Pulmonary artery endothelial cell (primary cell): ENCODE results near the gene TEX28. TPM values are rescaled to one million over a fixed set of nuclear protein-coding genes. Genes with fewer than 3 reads are reported as not detected.
"Not testable (repeated sequence)": the region's sequence is repeated elsewhere in the genome, so short reads cannot be mapped to it uniquely, and the experiment has no call there.

Experiments used
- DNase-seq: peaks from one replicate; pipeline ENCODE4 v3.0.0-alpha.2; 2011; ENCODE audit warnings: low read depth, low spot score
- total RNA-seq: library from RNA; depleted of rRNA; stranded (reverse); fragments of >200 nt; gene quantifications from 2 replicates; pipeline ENCODE4 v1.2.3, GENCODE V29; 2014

Gene TEX28
- total RNA-seq, 1 donor from 2014 or later: not detected

DNA sequence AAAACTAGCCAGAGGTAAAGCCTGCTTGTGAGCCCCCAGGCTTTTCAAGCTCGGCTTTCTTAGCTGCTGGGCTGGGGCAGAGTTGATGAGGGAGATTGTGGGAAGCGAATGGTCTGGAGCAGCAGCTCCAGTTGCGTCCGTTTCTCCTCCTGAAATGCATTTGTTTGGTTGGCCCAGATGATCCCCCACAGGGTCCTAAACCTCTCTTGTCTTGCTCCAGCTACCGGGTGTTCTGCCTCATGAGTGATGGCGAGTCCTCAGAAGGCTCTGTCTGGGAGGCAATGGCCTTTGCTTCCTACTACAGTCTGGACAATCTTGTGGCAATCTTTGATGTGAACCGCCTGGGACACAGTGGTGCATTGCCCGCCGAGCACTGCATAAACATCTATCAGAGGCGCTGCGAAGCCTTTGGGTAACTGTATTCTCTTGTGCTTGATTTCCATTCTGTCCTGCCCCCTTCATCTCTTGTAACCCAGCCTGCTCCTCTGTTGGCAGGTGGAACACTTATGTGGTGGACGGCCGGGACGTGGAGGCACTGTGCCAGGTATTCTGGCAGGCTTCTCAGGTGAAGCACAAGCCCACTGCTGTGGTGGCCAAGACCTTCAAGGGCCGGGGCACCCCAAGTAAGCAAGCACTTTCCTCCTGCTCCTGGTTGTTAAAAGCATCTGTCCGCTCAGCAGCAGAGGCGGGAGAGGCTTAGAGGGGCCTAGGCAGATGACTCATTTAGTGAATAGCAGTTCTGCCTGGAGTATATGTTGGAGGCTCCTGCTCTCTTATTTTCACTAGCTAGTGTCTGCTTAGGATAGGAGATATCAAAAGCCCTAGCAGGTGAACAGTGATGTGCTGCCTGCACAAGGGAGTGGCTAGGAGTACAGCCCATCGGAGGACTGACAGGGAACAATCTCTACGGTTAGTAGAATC lies 16.0 kb upstream of the TEX28 start:
- DNase-seq: no peak

DNA sequence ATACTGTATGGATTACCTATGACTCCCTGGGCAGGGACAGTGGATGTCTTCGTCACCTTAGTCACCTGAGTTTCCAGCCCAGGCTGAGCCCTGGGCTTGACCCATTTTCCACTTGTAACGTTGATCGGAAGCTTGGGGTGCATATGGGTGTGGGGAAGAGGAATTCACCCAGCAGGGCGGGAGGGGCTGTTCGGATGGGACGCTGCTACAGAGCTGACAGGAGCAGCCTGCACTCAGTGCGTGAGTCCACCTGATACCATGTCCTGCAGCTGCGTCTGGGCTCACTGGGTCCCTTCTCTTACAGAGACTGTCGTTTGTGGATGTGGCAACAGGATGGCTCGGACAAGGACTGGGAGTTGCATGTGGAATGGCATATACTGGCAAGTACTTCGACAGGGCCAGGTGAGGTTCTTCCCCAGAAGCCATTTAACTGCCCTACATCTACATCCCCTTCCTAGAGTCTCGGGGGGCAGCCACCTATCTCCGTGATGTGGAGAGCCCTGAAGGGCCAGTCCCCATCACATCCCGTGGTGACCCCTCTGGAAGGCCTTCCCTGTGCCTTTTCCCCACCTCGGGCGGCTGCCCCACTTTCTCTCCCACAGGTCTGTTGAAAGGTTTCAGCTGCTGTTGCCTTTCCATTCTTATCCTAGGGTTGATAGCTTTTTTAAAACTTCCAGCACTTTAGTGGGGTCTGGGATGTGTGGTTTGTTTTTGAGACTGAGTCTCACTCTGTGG lies 14.3 kb upstream of the TEX28 start:
- no peak for DNase-seq

DNA sequence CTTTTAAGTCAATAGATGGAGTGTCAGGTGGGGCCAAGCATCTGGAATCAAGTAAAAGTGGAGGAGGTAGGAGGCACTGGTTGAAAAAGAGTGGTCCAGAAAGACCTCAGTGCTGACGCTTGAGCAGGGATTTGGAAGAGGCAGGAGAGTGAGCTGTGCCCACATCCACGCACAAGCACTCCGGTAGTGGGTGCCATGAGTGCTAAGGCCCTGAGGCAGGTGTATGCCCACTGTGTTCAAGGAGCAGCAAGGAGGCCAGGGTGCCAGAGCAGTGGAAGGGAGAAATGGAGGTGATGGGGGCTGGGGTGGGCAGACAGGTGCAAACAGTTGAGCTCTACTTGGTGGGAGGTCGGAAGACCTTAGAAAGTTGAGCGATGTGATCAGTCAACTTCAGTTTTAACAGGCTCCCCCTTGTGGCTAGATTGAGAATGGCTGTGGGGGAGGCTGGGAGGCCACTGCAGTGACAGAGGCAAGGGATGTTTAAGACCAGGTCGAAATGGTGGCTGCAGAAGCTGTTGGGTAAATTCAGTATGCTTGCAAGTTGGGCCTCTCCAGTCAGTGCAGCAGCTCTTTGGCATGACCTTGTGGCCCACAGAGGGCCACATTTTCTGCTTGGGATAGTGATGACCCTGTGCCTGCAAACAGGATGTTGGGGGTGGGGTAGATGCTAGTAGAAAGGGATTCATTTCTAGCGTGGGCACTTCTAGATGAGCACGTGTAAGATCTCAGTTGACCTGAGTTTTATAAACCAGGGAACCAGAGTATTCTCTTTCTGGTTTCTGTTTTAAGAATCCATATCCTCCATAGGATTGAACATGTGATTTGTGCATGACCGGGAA lies 13.4 kb upstream of the TEX28 start:
- DNase-seq: no peak

DNA sequence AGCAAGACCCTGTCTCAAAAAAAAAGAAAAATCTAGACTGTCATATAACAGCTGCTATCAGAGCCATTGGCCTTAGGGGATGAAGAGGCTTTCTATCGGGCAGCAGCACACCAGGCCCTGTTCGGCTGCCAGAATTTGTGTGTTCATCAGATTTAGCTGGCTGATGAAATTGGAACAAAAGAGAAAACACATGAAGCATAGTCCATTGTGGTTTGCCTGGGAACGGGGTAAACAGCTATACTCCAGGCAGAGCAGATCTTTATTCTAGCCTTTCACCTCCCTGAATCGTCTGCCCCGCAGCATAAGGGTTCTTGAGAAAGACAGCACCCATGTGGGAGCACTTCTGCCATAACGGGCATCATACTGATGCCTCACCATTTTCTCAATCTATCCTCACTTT lies 12.3 kb upstream of the TEX28 start:
- no peak for DNase-seq

DNA sequence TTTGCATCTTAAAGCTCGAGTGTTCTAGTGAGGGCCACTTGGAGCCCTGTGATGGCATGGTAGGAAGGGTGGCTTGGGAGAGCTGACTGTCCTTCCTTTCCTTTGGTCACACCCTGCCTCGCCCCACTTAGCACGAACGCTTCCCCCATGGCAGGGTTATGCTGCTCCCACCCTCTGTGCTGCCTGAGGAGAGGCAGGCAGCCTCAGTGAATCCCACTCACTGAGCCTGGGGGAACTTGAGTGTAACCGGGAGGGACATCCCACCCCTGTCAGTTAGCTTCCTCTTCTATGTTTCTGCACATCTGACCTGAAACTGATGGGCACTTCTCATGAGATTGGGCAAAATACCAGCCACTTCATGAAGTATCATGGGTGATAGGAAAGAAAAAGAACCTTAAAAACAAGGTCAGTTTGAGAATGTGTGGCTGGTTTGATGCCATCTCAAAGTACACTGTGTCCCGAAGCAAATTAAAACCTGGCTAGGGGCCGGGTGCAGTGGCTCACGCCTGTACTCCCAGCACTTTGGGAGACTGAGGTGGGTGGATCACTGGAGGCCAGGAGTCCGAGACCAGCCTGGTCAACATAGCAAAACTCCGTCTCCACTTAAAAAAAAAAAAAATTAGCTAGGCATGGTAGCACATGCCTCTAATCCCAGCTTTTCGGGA lies 10.7 kb upstream of the TEX28 start:
- DNase-seq: no peak

DNA sequence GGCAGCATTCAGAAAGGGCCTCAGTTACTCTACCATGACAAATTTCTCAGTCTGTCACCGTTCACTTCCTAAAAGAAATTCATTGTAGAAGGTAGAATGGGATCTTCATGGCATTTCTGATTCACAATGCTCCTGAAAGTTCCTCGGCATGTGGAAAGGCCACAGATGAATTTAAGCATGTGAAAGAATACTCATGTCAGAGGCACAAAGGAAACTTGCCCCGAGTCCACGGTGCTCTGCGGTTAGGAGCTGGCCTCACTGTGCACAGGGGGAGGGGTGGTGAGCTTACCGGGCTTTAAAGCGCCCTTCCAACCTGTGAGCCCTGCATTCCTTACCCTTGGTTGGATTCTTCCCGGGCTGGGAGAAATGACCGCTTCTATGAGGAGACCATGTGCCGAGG lies 9.9 kb upstream of the TEX28 start:
- no peak for DNase-seq

DNA sequence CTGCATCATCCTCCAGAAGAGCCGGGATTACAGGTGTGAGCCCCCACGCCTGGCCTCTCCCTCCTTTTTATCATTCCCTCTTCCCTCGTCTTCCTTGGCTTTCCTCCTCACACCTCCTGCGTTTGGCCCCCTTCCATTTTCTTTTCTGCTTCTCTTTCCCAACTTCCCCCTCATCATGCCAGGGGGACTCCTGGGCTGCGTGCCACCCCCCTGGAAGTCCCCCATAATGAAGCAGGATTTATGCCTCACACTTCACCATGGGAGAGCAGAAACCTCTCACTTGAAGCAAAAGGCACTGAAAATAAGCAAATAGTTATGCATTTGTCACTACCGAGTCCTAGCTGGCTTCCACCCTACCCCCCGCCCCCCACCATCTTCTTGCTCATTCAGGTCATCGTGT lies 8.6 kb upstream of the TEX28 start:
- DNase-seq: no peak

DNA sequence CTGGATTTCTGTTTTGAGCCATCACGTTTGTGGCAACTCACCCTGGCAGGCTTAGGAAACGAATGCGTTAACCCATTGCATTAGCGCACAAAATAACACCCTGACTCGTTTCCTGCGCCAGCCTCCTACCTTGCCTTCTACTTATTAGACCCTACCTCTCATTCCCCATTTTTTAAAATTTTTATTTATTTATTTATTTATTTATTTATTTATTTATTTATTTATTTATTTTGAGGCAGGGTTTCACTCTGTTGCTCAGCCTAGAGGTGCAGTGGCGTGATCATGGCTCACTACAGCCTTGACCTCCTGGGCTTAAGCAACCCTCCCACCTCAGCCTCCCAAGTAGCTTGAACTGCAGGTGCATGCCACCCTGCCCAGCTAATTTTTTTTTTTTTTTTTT lies 8.1 kb upstream of the TEX28 start:
- not testable (repeated sequence) for DNase-seq

DNA sequence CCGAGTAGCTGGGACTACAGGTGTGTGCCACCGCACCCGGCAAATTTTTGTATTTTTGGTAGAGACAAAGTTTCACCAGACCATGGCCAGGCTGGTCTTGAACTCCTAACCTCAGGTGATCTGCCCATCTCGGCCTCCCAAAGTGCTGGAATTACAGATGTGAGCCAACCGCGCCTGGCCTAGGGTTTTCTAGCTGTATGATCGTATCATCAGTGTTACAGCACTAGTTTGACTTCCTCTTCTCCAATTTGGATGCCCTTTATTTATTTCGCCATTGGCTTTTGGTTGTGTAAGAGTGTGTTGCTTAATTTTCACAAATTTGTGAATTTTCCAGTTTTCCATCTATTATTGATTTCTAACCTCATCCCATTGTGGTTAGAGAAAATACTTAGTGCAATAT lies 5.9 kb upstream of the TEX28 start:
- DNase-seq: no peak

DNA sequence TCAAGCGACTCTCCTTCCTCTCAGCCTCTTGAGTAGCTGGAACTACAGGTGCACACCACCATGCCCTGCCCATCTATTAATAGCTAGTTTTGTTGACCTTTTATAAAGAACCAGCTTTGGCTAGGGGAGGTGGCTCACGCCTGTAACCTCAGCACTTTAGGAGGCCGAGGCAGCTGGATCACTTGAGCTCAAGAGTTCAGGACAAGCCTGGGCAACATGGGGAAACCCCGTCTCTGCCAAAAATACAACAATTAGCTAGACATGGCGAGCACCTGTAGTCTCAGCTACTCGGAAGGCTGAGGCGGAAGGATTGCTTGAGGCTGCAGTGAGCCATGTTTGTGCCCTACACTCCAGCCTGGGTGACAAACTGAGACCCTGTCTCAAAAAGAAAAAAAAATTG lies 3.4 kb upstream of the TEX28 start:
- DNase-seq: no peak

DNA sequence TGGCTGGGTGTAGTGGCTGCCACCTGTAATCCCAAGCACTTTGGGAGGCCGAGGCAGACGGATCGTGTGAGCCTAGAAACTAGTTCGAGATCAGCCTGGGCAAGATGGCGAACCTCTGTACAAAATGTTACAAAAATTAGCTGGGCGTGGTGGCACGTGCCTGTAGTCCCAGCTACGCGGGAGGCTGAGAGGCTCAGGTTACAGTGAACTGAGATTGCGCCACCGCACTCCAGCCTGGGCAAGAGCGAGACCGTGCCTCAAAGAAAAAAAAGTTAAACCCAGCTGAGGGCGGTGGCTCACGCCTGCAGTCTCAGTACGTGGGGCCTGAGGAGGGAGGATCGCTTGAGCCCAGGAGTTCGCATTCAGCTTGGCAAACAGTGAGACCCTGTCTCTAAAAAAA lies 1.8 kb upstream of the TEX28 start:
- DNase-seq: no peak

DNA sequence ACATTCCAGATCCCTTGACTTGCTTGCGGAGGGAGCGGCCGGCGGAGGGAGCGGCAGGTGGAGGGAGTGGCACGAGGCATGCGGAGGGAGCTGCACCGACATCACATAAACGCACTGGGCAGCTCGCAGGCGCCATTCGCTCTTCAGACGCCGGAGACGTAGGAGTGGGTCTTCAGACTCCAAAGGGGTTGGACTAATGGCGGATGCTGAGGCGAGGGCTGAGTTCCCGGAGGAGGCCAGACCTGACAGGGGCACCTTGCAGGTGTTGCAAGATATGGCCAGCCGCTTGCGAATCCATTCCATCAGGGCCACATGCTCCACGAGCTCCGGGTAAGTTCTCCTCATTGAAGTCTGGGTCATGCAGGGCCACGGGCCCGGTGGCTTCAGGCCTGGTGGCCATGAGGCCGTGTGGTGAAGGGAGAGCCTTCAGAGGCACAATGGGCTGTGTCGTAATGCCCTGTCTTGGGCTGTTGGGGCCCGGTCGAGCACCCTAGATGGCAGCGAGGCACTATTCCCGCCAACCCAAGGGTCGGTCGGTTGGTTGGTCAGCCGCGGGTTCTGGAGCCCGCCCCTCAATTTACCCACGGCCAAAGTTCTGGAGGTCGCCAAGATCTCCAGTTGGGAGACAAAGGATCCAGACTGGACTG lies 863 bp upstream of the TEX28 start, which contains the start of gene TKTL1:
Gene TKTL1 (plus strand): TSS at position 132 of the 647 bp plus-strand sequence. CDS start 65 bp downstream, at position 197.
- DNase-seq: no peak

DNA sequence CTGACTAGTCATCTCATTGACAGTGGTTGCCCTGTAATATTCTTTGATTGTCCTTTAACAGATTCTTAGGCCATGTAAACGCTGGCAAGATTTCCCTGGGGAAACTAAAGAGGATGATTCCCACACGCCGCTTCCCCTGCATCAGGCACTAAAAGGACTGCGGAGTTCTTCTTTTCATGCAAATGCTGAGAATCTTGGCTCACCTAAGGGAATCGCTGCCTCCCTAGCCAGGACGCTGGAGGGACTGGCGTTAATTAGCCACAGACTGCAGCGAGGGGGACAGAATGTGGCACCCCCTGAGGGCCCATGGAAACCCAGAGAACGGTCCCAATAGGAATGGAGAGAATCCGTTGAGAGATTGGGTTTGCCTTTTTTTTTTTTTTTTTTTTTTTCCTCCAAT lies 8.5 kb downstream of the TEX28 start:
- not testable (repeated sequence) for DNase-seq

DNA sequence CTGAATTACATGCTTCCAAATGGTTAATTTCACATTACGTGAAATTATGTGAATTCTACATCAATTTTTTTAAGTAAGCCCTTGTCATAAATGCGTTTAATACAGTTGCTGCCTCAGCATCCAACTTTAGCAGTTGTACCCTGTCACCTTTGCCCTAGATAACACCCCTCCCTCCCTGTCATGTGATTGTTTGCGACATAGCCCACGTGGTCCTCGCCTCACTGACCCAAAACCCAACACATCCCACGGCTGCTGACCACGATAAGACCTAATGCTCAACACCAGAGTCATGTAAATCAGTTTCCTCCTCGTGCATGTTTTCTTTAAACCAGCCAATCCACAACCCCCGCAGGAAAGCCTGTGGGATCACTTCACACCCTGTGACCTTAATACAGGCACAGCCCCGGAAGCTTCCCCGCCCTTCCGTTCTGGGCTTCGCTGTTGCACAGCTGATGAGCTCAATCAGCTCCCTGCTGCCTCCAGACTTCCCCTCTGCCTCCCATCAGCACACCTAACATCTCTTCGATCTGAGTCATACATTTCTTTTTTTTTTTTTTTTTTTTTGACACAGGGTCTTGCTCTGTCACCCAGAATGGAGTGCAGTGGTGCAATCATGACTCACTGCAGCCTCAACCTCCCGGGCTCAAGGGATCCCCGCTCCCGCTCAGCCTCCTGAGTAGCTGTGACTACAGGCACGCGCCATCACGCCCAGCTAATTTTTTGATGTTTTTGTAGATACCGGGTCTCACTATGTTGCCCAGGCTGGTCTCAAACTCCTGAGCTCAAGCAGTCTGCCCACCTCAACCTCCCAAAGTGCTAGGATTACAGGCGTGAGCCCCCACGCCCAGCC lies 10.2 kb downstream of the TEX28 start:
- not testable (repeated sequence) for DNase-seq

DNA sequence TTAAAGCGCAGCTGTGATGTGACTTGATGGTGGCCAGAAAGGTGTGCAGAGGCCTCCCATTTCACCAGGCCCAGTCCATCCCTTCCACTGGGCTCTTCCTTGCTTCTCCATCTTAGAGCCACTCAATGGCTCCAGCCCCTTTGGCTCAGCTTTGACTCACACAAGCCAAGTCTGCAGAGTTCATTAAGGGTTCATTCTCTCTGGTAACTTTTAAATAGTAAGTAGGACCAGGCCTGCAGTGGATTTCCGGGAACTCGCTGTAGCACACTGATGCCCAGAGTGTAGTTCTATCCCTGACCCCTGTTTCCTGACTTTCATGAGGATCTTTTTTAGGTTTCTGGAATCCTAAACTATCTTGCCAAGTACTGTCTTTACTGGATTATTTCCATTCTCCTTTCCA lies 25.7 kb downstream of the TEX28 start:
- DNase-seq: not testable (repeated sequence)

DNA sequence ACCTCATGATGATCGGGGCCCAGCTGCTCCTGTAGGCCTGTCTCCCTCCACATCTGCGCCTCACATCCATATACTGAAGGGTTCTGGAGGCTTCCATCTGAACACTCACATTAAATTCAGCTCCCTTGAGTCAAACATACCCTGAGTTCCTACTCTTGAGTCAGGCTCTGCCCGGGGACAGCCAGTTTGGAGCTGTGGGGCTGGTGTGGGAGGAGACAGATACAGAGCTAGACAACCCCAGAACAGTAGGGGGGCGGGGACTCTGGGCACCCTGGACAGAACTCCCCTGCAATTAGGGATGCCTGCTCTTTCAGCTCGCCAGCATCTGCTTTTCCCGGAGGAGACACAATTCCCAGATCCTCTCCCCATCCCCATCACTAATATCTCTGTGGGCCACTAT lies 31.9 kb downstream of the TEX28 start:
- DNase-seq: not testable (repeated sequence)

DNA sequence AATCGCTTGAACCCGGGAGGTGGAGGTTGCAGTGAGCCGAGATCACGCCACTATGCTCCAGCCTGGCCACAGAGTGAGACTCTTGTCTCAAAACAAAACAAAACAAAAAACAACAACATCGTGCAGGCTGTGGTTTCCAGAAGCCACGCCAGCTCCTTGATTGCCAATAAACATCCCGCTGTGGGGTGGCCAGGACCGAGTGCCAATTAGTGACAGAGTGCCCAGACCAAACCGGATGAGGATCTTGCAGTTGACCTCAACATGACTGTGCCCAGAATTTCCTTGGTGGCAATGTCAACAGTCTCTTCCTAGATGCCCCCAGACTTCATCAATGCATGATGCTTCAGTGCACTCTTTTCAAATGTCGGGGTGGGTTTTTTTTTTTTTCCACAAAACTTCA lies 36.2 kb downstream of the TEX28 start:
- not testable (repeated sequence) for DNase-seq

DNA sequence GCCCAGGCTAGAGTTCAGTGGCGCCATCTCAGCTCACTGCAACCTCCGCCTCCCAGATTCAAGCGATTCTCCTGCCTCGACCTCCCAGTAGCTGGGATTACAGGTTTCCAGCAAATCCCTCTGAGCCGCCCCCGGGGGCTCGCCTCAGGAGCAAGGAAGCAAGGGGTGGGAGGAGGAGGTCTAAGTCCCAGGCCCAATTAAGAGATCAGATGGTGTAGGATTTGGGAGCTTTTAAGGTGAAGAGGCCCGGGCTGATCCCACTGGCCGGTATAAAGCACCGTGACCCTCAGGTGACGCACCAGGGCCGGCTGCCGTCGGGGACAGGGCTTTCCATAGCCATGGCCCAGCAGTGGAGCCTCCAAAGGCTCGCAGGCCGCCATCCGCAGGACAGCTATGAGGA lies 37.6 kb downstream of the TEX28 start, which contains the start of gene OPN1MW3:
Gene OPN1MW3 (plus strand): TSS at position 301 of the 400 bp plus-strand sequence. CDS start 38 bp downstream, at position 339.
- DNase-seq: not testable (repeated sequence)

DNA sequence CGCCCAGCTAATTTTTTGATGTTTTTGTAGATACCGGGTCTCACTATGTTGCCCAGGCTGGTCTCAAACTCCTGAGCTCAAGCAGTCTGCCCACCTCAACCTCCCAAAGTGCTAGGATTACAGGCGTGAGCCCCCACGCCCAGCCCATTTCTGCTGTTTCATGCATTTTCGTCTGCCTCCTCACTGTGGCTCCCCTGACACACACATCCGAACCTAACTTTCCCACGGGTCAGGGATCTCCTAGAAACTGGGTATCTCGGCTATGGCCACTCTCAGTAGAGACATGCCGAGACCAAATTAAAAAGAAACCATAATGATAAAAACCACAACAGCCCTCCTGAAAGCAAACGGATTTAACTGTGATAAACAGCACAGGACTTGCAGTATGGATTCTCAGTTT lies 46.8 kb downstream of the TEX28 start:
- not testable (repeated sequence) for DNase-seq
